Measurements from ENCODE around the gene NT5DC1.

The NT5DC1 gene

DNA sequence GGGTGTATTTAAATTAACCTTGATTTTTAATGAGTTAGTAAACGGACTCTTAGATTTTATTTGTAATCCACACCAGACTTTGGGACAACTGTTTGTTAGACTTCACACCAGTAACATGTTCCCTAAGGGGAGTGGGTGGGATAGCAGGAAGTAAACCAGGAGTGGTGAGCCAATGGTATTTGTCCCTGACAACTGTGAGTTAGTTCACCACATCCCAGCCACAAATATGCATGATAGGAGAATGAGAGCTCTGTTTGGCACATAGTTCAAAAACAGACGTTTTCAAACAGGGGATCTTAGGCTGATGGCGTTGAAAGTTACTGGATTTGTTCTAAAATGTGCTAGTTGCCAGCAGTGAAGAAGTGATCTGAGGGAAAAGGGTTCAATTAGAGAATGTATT is 44.0 kb downstream of the NT5DC1 start:
- in situ Hi-C loops (cut with MboI; ENCODE audit: low sequenced_read_pairs, unreplicated experiment): no loop called here
- TF ChIP-seq, protein P1, sequence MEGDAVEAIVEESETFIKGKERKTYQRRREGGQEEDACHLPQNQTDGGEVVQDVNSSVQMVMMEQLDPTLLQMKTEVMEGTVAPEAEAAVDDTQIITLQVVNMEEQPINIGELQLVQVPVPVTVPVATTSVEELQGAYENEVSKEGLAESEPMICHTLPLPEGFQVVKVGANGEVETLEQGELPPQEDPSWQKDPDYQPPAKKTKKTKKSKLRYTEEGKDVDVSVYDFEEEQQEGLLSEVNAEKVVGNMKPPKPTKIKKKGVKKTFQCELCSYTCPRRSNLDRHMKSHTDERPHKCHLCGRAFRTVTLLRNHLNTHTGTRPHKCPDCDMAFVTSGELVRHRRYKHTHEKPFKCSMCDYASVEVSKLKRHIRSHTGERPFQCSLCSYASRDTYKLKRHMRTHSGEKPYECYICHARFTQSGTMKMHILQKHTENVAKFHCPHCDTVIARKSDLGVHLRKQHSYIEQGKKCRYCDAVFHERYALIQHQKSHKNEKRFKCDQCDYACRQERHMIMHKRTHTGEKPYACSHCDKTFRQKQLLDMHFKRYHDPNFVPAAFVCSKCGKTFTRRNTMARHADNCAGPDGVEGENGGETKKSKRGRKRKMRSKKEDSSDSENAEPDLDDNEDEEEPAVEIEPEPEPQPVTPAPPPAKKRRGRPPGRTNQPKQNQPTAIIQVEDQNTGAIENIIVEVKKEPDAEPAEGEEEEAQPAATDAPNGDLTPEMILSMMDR (IDR thresholded peaks at IDR 0.05; ENCODE audit: borderline replicate concordance, control extremely low read depth, extremely low read depth, insufficient read depth, missing control alignments): no peak
- DNase-seq (ENCODE audit: low spot score): no peak

DNA sequence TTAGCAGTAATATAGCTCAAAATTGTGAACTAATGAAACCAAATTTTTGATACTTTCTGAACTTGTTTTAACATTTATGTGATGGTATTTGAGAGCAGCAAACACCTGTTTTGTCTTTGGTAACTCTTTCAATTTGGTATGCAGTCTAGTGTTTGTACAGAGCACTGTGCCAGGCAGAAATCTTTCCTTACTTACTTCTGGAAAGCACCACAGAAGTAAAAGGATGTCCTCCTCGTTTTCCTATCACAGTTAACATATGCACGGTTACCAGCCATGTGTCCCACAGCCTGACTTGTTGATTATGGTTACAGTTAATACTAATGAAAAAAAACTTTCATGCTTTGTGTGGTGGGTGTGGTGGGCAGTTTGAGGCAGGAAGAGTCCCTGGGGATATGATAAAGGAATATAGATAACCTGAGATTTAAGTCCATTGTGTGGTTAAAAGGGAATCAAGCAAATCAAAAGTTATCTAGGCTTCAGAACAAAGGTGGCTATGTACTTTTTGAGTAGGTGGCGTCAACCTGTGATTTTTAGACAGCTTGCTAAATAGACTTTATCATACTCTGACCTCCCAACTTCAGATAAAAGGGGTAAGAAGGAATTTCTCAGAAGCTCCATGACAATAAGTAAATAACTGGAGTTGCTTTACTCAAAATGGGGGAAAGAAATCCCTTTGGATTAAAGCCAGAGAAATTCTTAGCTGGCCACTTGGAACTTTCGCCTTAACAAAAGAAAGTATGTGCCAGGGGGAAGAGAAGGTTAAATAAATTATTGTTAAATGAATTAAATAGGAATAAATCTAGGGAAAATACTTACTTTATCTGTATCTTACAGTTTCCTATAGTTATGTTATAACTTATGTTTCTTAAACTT is 45.4 kb downstream of the NT5DC1 start:
- in situ Hi-C loops (cut with MboI; ENCODE audit: low sequenced_read_pairs, unreplicated experiment): no loop called here
- DNase-seq (ENCODE audit: low spot score): no peak
- TF ChIP-seq, protein P1 (IDR thresholded peaks at IDR 0.05; ENCODE audit: borderline replicate concordance, control extremely low read depth, extremely low read depth, insufficient read depth, missing control alignments): no peak

DNA sequence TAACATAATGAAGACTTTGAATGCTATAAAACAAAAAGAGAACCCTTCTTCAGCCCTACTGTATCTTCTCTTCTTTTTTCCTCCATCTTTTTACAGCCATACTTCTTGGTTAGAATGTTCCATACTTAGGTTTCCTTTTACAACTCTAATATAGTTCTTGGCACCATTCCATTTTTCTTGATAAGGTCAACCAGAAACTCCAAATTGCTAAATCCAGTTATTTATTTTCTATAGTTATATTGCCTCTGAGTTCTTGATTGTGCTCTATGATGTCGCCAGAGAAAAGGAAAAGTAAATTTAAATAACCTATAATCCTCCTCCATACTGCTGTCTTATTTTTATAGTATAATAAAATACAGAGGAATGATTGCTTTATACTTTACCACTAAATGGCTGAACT is 52.0 kb downstream of the NT5DC1 start:
- TF ChIP-seq, protein P1 (IDR thresholded peaks at IDR 0.05; ENCODE audit: borderline replicate concordance, control extremely low read depth, extremely low read depth, insufficient read depth, missing control alignments): no peak
- DNase-seq (ENCODE audit: low spot score): no peak
- in situ Hi-C loops (cut with MboI; ENCODE audit: low sequenced_read_pairs, unreplicated experiment): no loop called here

DNA sequence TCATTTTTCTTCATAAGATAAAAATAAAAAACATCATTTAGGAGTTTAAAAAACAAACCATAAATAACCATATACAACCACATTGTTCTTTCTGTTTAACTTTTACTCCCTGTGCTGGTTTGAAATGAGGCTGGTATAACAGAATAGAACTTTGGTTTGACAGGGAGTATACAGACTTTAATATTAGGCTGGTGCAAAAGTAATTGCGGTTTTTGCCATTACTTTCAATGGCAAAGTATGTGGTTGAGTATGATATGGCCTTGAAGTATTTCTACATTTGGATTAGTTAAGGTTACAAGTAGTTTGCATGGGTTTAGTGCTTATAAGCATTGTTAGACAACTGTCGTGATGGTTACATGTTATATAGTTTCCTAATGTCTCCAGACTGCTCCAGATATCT is 54.2 kb downstream of the NT5DC1 start:
- DNase-seq (ENCODE audit: low spot score): no peak
- TF ChIP-seq, protein P1 (IDR thresholded peaks at IDR 0.05; ENCODE audit: borderline replicate concordance, control extremely low read depth, extremely low read depth, insufficient read depth, missing control alignments): no peak
- in situ Hi-C loops (cut with MboI; ENCODE audit: low sequenced_read_pairs, unreplicated experiment): no loop called here

DNA sequence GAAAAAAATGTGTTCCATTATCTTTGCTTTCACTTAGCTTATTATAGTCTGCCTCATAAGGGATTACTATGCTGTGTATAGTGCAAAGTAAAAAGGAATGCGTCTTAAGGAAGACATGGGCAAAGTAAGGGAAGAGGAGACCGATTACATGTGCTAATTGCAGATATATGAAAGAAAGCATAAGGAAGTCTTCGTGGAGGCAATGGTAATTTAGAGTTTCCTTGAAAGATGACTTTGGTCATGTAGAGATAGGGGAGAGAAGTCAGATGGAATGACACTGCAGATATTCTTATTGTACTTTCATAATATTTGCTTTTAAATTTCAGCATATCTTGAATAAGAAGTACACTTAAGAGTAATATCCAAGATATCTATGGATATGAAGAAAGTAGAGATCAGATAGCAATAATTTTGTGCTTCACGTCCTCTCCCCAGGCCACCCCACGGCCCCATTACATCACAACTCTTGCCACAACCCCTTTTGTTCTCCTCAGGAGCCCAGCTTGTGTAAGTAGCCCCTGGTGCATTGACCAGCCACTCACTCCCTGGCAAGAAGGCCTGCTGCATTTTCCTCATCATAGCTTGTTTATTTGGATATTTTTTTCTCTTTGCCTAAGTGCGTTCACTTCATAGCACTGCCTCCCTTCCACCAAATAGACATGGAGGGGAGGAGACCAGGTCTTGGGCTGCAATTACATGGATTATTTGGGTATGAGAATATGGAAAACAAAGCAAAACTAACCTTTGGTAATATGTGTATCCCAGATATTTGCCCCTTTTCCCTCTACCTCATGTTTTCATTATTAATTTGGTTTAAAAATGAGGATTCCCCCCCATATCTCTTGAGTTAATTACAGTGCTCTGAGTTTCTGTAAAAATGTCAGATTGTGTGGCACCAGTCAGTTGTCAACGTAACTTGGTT is 56.0 kb downstream of the NT5DC1 start:
- TF ChIP-seq, protein P1 (IDR thresholded peaks at IDR 0.05; ENCODE audit: borderline replicate concordance, control extremely low read depth, extremely low read depth, insufficient read depth, missing control alignments): no peak
- DNase-seq (ENCODE audit: low spot score): no peak
- in situ Hi-C loops (cut with MboI; ENCODE audit: low sequenced_read_pairs, unreplicated experiment): no loop called here

DNA sequence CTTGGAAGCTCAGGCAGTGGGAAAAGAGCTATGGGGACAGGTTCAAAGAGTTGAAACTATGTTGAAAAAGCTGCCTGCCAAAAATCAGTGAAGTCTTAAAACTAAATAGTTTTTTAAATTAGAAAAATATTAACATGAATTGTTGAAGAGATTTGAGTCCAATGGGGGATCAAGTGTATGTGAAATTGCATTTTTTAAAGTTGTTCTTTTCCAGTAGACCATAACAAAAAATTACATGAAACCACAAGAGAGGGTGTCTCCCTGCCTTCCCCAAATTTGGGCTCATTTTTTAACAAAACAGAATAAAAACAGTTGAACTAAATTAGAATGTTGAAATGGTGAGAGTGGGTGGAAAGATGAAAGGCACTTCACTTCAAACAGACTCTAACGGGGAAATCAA is 56.7 kb downstream of the NT5DC1 start:
- TF ChIP-seq, protein P1 (IDR thresholded peaks at IDR 0.05; ENCODE audit: borderline replicate concordance, control extremely low read depth, extremely low read depth, insufficient read depth, missing control alignments): no peak
- no peak for DNase-seq (ENCODE audit: low spot score)
- in situ Hi-C loops (cut with MboI; ENCODE audit: low sequenced_read_pairs, unreplicated experiment): no loop called here
